OCI-LY1 (cell line): Measurements from ENCODE around the gene BCKDHB.

ENCODE experiments used
- H2AFZ ChIP-seq: fragments of 200-600 bp; sonication (generic), shearing (Covaris generic); 2 replicates; pipeline ENCODE4 v1.6.0; 2014; ENCODE audit warnings: antibody characterized with exemption, mild to moderate bottlenecking, low read length
- H3F3A ChIP-seq: fragments of 200-600 bp; sonication (generic), shearing (Covaris generic); 2 replicates; pipeline ENCODE4 v1.6.0; 2014; ENCODE audit warnings: mild to moderate bottlenecking, antibody characterized with exemption, low read length, moderate library complexity; ENCODE audit not compliant: insufficient read depth
- H3K27ac ChIP-seq: fragments of 200-600 bp; sonication (generic); 2 replicates; pipeline ENCODE4 v1.5.1; 2014; ENCODE audit warnings: low read length, mixed run types, mild to moderate bottlenecking, low read depth; ENCODE audit not compliant: poor library complexity, severe bottlenecking
- H3K27me3 ChIP-seq: fragments of 200-600 bp; sonication (generic); 2 replicates; pipeline ENCODE4 v1.6.0; 2014; ENCODE audit warnings: antibody characterized with exemption, mild to moderate bottlenecking, low read length, moderate library complexity; ENCODE audit not compliant: insufficient read depth
- H3K36me3 ChIP-seq: fragments of 200-600 bp; sonication (generic); 2 replicates; pipeline ENCODE4 v1.6.1; 2014; ENCODE audit warnings: mild to moderate bottlenecking, antibody characterized with exemption, low read length, moderate library complexity, mixed read lengths; ENCODE audit not compliant: insufficient read depth
- H3K4me1 ChIP-seq: fragments of 200-600 bp; sonication (generic); 2 replicates; pipeline ENCODE4 v1.5.1; 2014; ENCODE audit warnings: mild to moderate bottlenecking, low read length, moderate library complexity; ENCODE audit not compliant: insufficient read depth, severe bottlenecking
- H3K4me2 ChIP-seq: fragments of 200-600 bp; sonication (generic), shearing (Covaris generic); 2 replicates; pipeline ENCODE4 v1.6.1; 2014; ENCODE audit warnings: low read length
- H3K4me3 ChIP-seq: fragments of 200-600 bp; sonication (generic); 2 replicates; pipeline ENCODE4 v1.5.1; 2014; ENCODE audit warnings: low read length, low read depth, mild to moderate bottlenecking, mixed read lengths; ENCODE audit not compliant: poor library complexity, severe bottlenecking
- H3K79me2 ChIP-seq: fragments of 200-600 bp; shearing (Covaris generic); 2 replicates; pipeline ENCODE4 v1.6.1; 2016; ENCODE audit warnings: mixed run types, low read length, mixed read lengths; ENCODE audit not compliant: insufficient read depth
- H3K9ac ChIP-seq: fragments of 200-600 bp; sonication (generic), shearing (Covaris generic); 2 replicates; pipeline ENCODE4 v1.6.1; 2014; ENCODE audit warnings: mild to moderate bottlenecking, low read length, mixed read lengths
- H3K9me2 ChIP-seq: fragments of 200-600 bp; sonication (generic), shearing (Covaris generic); 2 replicates; pipeline ENCODE4 v1.6.1; 2014; ENCODE audit warnings: low read depth, mild to moderate bottlenecking, low read length, mixed read lengths
- H3K9me3 ChIP-seq: fragments of 200-600 bp; shearing (Covaris generic); 2 replicates; pipeline ENCODE4 v1.6.1; 2014; ENCODE audit warnings: low read length, mixed read lengths
- H4K20me1 ChIP-seq: fragments of 200-600 bp; sonication (generic), shearing (Covaris generic); 2 replicates; pipeline ENCODE4 v1.6.0; 2016; ENCODE audit warnings: mild to moderate bottlenecking, low read length; ENCODE audit not compliant: insufficient read depth
- CTCF ChIP-seq: fragments of 200-600 bp; sonication (generic), shearing (Covaris generic); IDR thresholded peaks from 2 replicates; pipeline ENCODE4 v1.5.1; 2017; ENCODE audit warnings: mild to moderate bottlenecking, antibody characterized with exemption, low read length, moderate library complexity, mixed read lengths
- EZH2 ChIP-seq: fragments of 200-600 bp; sonication (generic), shearing (Covaris generic); IDR thresholded peaks from 2 replicates; pipeline ENCODE4 v1.8.0; 2017; ENCODE audit warnings: borderline replicate concordance, mixed run types, mild to moderate bottlenecking, antibody characterized with exemption, low read length, moderate library complexity, mixed read lengths

The BCKDHB gene

GRCh38 chr6:80129485-80129884, 23.0 kb downstream of the BCKDHB start:
- TF ChIP-seq CTCF (no peak), EZH2 (no peak)
- Histone ChIP-seq H3F3A (no peaks in the 10 kb centered on the region), H2AFZ (no peak overlapping the region), H3K27me3 (no peaks in the 10 kb centered on the region), H3K4me3 (no peak overlapping the region), H3K9me2 (no peaks in the 10 kb centered on the region), H3K9me3 (no peaks in the 10 kb centered on the region), H3K27ac (no peak overlapping the region), H3K9ac (no peak overlapping the region), H3K36me3 (peaks cover 22% of the 10 kb centered on the region; the same call in 1 of the 2 replicates), H3K4me1 (no peaks in the 10 kb centered on the region), H3K79me2 (no peaks in the 10 kb centered on the region), H3K4me2 (no peak overlapping the region), H4K20me1 (no peaks in the 10 kb centered on the region)

GRCh38 chr6:80133020-80133419, 26.5 kb downstream of the BCKDHB start:
- Histone ChIP-seq H3K9ac (no peak overlapping the region), H3K9me2 (no peaks in the 10 kb centered on the region), H3K27ac (no peak overlapping the region)

GRCh38 chr6:80134065-80134464, 27.6 kb downstream of the BCKDHB start:
- H3K4me3 ChIP-seq: no peak overlapping the region
- H3K36me3 ChIP-seq: peaks cover 28% of the 10 kb centered on the region
- no peaks in the 10 kb centered on the region for H3K9me2 ChIP-seq
- H2AFZ ChIP-seq: no peak overlapping the region
- H3K9ac ChIP-seq: no peak overlapping the region
- H3K9me3 ChIP-seq: peaks cover 5% of the 10 kb centered on the region; the same call in 1 of the 2 replicates
- H4K20me1 ChIP-seq: no peaks in the 10 kb centered on the region
- TF ChIP-seq CTCF (no peak), EZH2 (no peak)
- no peak overlapping the region for H3K27ac ChIP-seq
- no peaks in the 10 kb centered on the region for H3K4me1 ChIP-seq
- H3K79me2 ChIP-seq: no peaks in the 10 kb centered on the region
- no peaks in the 10 kb centered on the region for H3F3A ChIP-seq
- H3K27me3 ChIP-seq: no peaks in the 10 kb centered on the region
- H3K4me2 ChIP-seq: no peak overlapping the region

More at GRCh38 chr6:80133020-80133419, 26.5 kb downstream of the BCKDHB start:
- no peaks in the 10 kb centered on the region for H3K27me3 ChIP-seq
- peaks cover 5% of the 10 kb centered on the region; the same call in 1 of the 2 replicates for H3K9me3 ChIP-seq
- no peaks in the 10 kb centered on the region for H3F3A ChIP-seq
- TF ChIP-seq EZH2 (no peak), CTCF (peak; percentile 61)
- no peaks in the 10 kb centered on the region for H4K20me1 ChIP-seq
- no peaks in the 10 kb centered on the region for H3K79me2 ChIP-seq
- H2AFZ ChIP-seq: no peak overlapping the region
- H3K4me1 ChIP-seq: no peaks in the 10 kb centered on the region
- H3K36me3 ChIP-seq: peaks cover 33% of the 10 kb centered on the region
- H3K4me2 ChIP-seq: no peak overlapping the region
- H3K4me3 ChIP-seq: no peak overlapping the region
